Nephron progenitor cell (in vitro differentiated cells): ENCODE results near the gene RXRG.

Experiments
- DNase-seq: peaks from one replicate; pipeline ENCODE4 v3.0.0; 2021
- H3K27ac Mint-ChIP-seq: 2 replicates; pipeline ENCODE4 v1.8.0; 2021; ENCODE audit warnings: mild to moderate bottlenecking, moderate library complexity, mixed read lengths
- H3K27me3 Mint-ChIP-seq: 2 replicates; pipeline ENCODE4 v1.8.0; 2021; ENCODE audit warnings: mild to moderate bottlenecking, low read depth, mixed read lengths; ENCODE audit not compliant: poor library complexity
- H3K36me3 Mint-ChIP-seq: 2 replicates; pipeline ENCODE4 v1.8.0; 2021; ENCODE audit warnings: low read depth, mixed read lengths
- H3K4me1 Mint-ChIP-seq: 2 replicates; pipeline ENCODE4 v1.8.0; 2021; ENCODE audit warnings: mixed read lengths
- H3K4me3 Mint-ChIP-seq: 2 replicates; pipeline ENCODE4 v1.8.0; 2021; ENCODE audit warnings: mild to moderate bottlenecking, moderate library complexity, mixed read lengths
- H3K9me3 Mint-ChIP-seq: 2 replicates; pipeline ENCODE4 v1.8.0; 2021; ENCODE audit warnings: mild to moderate bottlenecking, moderate library complexity, mixed read lengths
- TF ChIP-seq, protein P1 (sequence below): fragments of 200-600 bp; sonication (generic); IDR thresholded peaks from 2 replicates; pipeline ENCODE4 v1.5.0; 2021; ENCODE audit warnings: antibody characterized with exemption

The RXRG gene

DNA sequence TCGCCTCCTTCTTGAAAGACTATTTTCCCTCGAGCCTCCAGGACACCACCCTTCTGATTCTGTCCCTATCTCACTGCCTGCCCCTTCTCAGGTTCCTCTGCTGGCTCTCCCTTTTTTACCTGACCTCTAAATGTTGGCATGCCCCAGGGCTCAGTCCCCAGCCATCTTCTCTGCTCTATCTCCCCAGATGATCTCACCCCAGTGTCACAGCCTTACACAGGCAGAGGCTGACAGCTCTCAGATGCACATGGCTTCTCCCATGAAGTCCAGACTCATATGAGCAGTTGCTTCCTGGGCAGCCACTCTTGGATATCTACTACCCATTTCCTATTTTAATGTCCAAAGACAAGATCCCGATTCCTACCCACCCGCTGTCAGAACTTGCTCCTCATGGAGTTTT lies 37.5 kb downstream of the RXRG start:
- TF ChIP-seq, protein P1, sequence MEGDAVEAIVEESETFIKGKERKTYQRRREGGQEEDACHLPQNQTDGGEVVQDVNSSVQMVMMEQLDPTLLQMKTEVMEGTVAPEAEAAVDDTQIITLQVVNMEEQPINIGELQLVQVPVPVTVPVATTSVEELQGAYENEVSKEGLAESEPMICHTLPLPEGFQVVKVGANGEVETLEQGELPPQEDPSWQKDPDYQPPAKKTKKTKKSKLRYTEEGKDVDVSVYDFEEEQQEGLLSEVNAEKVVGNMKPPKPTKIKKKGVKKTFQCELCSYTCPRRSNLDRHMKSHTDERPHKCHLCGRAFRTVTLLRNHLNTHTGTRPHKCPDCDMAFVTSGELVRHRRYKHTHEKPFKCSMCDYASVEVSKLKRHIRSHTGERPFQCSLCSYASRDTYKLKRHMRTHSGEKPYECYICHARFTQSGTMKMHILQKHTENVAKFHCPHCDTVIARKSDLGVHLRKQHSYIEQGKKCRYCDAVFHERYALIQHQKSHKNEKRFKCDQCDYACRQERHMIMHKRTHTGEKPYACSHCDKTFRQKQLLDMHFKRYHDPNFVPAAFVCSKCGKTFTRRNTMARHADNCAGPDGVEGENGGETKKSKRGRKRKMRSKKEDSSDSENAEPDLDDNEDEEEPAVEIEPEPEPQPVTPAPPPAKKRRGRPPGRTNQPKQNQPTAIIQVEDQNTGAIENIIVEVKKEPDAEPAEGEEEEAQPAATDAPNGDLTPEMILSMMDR = no peak
- DNase-seq = no peak
- Mint-ChIP-seq H3K4me3 (no peak overlapping the region), H3K9me3 (no peaks in the 10 kb centered on the region), H3K36me3 (no peaks in the 10 kb centered on the region), H3K4me1 (peaks cover 10% of the 10 kb centered on the region), H3K27ac (no peak overlapping the region), H3K27me3 (peaks cover 16% of the 10 kb centered on the region)

DNA sequence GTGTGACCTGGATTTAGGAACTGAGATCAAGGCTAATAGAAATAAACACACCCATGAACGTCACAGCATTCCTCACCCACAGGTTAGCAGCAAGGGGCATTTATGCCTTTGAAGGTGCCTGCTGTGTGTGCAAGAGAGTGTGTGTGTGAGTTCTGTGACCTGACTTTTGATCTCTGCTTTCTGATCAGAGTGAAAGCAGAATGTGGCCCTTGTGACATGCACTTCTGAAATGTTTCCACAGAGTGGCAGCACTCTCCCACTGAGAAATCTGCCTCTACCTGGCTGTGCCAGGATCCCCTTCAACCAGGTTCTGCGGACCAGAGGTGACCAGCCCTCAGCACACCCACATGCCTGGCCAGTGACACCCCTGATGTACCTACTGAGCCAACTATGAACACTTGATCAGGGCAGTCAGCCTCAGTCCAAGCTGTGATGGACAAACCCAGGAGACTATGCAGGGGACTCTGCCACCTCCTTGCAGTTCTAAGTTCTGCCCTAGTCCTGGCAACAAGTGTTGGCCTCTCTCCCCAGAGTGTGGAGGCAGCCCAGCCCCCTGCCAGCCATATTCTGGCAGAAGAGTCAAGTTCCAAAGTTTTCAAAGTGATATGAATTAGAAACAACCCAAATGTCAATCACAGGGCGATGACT lies 41.0 kb downstream of the RXRG start:
- peaks cover 5% of the 10 kb centered on the region for H3K4me1 Mint-ChIP-seq
- peaks cover 27% of the 10 kb centered on the region for H3K27me3 Mint-ChIP-seq
- no peaks in the 10 kb centered on the region for H3K36me3 Mint-ChIP-seq
- no peak overlapping the region for H3K27ac Mint-ChIP-seq
- peak; percentile 50 for DNase-seq
- TF ChIP-seq, protein P1 = peak; percentile 72
- H3K4me3 Mint-ChIP-seq = no peak overlapping the region
- H3K9me3 Mint-ChIP-seq = no peaks in the 10 kb centered on the region

DNA sequence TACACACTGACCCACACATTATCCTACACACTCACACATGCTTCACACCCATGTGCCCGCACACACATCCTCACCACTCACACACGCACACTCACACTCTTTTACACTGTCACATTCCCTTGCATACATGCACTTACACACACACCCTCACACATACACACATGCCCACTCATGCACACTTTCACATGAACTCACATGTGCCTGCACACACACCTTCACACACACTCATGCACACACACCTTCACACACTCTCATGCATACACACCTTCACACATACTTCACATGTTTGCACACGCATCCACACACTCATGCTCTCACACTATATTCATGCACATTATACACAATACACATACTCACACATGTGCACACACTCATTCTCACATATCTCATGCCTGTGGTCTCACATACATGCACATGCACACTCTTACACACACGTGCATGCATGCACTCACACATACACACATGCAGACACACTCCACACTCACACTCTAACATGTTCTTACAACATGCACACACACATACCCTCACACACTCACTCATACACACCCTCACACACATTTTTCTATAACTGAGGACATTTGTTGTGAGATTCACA lies 42.3 kb downstream of the RXRG start:
- no peak overlapping the region for H3K27ac Mint-ChIP-seq
- no peak for DNase-seq
- TF ChIP-seq, protein P1 = no peak
- H3K9me3 Mint-ChIP-seq = no peaks in the 10 kb centered on the region
- H3K27me3 Mint-ChIP-seq = peaks cover 31% of the 10 kb centered on the region
- no peak overlapping the region for H3K4me3 Mint-ChIP-seq
- no peaks in the 10 kb centered on the region for H3K36me3 Mint-ChIP-seq
- H3K4me1 Mint-ChIP-seq = peaks cover 6% of the 10 kb centered on the region

DNA sequence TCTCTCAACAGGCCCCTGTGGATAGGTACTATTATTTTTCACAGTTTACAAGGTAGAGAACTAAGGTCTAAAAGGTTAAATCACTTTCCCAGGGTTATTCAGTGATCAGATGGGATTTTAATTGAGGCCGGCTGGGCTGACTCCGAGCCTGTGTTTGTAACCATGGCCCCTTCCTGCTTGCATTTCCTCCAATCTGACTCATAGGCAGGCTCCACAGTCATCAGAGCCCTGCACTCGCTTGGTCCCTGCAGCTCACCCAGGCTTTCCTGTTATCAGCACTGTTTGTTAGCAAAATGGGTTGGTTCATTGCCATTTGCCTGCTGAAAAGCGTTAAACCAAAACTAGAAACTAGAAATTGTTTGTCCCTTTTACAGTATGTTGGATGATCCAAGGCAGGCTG lies 47.0 kb downstream of the RXRG start:
- no peak overlapping the region for H3K4me3 Mint-ChIP-seq
- no peak overlapping the region for H3K27ac Mint-ChIP-seq
- TF ChIP-seq, protein P1 = no peak
- peaks cover 17% of the 10 kb centered on the region for H3K4me1 Mint-ChIP-seq
- H3K9me3 Mint-ChIP-seq = no peaks in the 10 kb centered on the region
- no peaks in the 10 kb centered on the region for H3K36me3 Mint-ChIP-seq
- no peak for DNase-seq
- peaks cover 48% of the 10 kb centered on the region for H3K27me3 Mint-ChIP-seq

DNA sequence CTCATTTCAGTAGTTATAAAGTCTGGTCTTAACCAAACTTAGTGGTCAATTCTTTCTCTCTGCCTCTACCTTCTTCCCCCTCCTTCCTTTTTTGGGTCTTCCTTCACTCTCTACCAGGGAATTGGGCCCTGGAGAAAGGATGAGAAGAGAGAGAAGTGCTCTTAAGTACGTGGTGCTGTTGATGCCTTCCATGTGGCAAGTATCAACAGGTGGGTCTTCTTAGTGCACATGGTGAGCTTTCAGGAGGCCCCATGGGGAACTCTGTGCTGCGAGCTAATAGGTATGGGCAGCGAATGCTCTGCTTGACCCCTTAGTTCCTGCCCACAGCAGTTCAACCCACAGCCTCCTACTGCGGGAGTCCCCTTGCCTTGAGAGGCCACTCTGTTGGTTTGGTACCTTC lies 49.0 kb downstream of the RXRG start:
- no peak for DNase-seq
- TF ChIP-seq, protein P1 = no peak
- Mint-ChIP-seq H3K4me1 (peaks cover 18% of the 10 kb centered on the region), H3K36me3 (no peaks in the 10 kb centered on the region), H3K27me3 (peaks cover 53% of the 10 kb centered on the region), H3K4me3 (no peak overlapping the region), H3K9me3 (no peaks in the 10 kb centered on the region), H3K27ac (no peak overlapping the region)

DNA sequence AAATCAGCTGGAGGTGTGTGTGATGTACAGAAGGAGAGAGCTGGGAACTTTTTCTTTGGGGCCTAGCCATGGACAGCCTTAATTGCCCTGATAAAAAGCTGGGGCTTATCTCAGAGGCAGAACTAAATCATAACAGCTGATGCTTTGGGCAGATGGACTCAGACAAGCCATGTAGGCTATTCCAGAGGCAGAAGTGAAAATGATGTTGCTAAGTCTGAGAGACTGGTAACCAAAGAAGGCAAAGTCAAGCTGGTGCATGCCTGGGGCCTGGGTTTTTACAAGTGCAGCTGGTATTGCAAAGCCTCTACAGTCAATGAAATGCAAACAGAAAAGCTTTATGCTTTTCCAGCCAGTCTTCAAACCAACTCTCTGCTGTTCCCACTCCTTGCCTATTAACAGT lies 49.4 kb downstream of the RXRG start:
- no peaks in the 10 kb centered on the region for H3K9me3 Mint-ChIP-seq
- H3K4me1 Mint-ChIP-seq = peaks cover 18% of the 10 kb centered on the region
- TF ChIP-seq, protein P1 = no peak
- no peak overlapping the region for H3K4me3 Mint-ChIP-seq
- H3K27me3 Mint-ChIP-seq = peaks cover 53% of the 10 kb centered on the region
- no peaks in the 10 kb centered on the region for H3K36me3 Mint-ChIP-seq
- no peak overlapping the region for H3K27ac Mint-ChIP-seq
- no peak for DNase-seq
